Measurements from ENCODE around the gene MKS1. TPM values are rescaled to one million over a fixed set of nuclear protein-coding genes. Genes with fewer than 3 reads are reported as not detected.

The MKS1 gene
- total RNA-seq, 3 donors from 2014 or later: 8.0 to 21.1 (median 15.1) TPM

DNA sequence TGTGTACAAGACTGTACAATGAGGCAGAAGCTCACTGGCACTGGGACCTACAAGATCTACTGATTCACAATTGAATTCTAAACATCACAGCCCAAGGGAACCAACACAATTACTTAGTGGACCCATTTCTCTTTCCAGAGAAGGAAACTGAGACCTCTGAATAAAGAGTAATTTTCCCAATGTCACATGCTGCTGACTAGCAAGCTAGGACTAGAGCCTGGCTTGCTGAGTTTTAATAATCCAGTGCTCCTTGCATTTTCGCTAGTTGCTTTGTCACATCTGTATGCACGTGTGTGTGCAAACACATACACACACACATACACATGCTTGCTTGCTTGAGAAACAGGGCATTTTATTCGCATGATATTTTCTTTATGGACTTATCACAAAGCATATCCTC, 15.5 kb upstream of the MKS1 start:
- H3K36me3 ChIP-seq: no peaks in the 10 kb centered on the region
- TF ChIP-seq POLR2A (IDR thresholded peaks at IDR 0.05) (no peak), POLR2AphosphoS5 (IDR thresholded peaks at IDR 0.05) (no peak)
- TF ChIP-seq, protein P1, sequence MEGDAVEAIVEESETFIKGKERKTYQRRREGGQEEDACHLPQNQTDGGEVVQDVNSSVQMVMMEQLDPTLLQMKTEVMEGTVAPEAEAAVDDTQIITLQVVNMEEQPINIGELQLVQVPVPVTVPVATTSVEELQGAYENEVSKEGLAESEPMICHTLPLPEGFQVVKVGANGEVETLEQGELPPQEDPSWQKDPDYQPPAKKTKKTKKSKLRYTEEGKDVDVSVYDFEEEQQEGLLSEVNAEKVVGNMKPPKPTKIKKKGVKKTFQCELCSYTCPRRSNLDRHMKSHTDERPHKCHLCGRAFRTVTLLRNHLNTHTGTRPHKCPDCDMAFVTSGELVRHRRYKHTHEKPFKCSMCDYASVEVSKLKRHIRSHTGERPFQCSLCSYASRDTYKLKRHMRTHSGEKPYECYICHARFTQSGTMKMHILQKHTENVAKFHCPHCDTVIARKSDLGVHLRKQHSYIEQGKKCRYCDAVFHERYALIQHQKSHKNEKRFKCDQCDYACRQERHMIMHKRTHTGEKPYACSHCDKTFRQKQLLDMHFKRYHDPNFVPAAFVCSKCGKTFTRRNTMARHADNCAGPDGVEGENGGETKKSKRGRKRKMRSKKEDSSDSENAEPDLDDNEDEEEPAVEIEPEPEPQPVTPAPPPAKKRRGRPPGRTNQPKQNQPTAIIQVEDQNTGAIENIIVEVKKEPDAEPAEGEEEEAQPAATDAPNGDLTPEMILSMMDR (IDR thresholded peaks at IDR 0.05): no peak
- intact Hi-C loops (cut with DNase I; ENCODE audit: low total_unique reads): no loop called here
- H3K9me3 ChIP-seq: no peaks in the 10 kb centered on the region
- H3K4me1 ChIP-seq: no peaks in the 10 kb centered on the region
- H3K27ac ChIP-seq: no peak overlapping the region
- no peak overlapping the region for H3K4me3 ChIP-seq
- no peak for DNase-seq (ENCODE audit: low spot score in 2 of 2)
- no peaks in the 10 kb centered on the region for H3K27me3 ChIP-seq

DNA sequence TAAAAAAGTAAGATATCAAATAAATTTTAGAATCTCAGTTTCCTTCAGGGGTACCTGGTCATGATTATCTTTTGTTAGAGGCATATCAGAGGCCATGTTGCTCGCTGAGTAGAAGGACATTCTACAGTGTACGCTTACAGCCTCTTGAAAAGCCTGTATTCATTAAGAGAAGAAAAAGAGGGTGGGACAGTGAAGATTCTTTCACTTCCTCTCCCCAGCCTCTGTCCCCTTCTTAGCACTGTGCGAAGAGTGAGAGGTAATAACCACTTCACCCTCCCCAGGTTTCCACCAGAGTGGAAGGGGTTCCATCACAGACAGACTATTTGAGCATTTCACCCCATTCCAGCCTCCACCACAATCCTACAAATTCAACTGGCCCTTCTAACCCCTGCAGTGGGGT, 14.5 kb upstream of the MKS1 start:
- DNase-seq (ENCODE audit: low spot score in 2 of 2): no peak
- H3K4me3 ChIP-seq: no peak overlapping the region
- TF ChIP-seq POLR2A (IDR thresholded peaks at IDR 0.05) (no peak), POLR2AphosphoS5 (IDR thresholded peaks at IDR 0.05) (no peak)
- TF ChIP-seq, protein P1 (IDR thresholded peaks at IDR 0.05): no peak
- H3K9me3 ChIP-seq: no peaks in the 10 kb centered on the region
- no peaks in the 10 kb centered on the region for H3K27me3 ChIP-seq
- no peak overlapping the region for H3K27ac ChIP-seq
- intact Hi-C loops (cut with DNase I; ENCODE audit: low total_unique reads): no loop called here
- no peaks in the 10 kb centered on the region for H3K4me1 ChIP-seq
- H3K36me3 ChIP-seq: no peaks in the 10 kb centered on the region

DNA sequence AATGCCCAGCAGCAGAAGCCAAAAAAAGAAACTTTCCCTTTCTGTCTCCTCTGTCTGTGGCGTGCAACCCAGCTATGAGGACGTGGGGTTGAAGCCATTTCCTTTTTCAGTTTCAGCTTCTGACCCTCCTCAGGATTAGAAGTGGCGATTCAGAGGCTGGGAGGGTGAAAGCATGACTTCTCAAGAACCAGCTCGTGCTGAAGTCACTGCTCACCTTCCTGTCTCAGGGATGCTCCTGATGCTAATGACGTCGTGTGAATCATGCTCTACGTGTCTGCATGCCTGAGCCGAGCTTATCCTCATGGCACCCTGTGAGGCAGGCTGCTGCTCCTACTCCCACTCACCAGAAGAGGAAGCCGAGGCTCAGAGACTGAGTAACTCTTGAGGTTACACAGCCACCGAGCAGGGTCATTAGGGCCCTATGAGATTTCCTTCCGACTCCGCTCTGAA, 13.7 kb upstream of the MKS1 start:
- Histone ChIP-seq H3K36me3 (no peaks in the 10 kb centered on the region), H3K4me3 (no peak overlapping the region), H3K9me3 (no peaks in the 10 kb centered on the region), H3K4me1 (no peaks in the 10 kb centered on the region), H3K27ac (no peak overlapping the region), H3K27me3 (no peaks in the 10 kb centered on the region)
- intact Hi-C loops (cut with DNase I; ENCODE audit: low total_unique reads): no loop called here
- no peak for DNase-seq (ENCODE audit: low spot score in 2 of 2)
- TF ChIP-seq, protein P1 (IDR thresholded peaks at IDR 0.05): no peak

DNA sequence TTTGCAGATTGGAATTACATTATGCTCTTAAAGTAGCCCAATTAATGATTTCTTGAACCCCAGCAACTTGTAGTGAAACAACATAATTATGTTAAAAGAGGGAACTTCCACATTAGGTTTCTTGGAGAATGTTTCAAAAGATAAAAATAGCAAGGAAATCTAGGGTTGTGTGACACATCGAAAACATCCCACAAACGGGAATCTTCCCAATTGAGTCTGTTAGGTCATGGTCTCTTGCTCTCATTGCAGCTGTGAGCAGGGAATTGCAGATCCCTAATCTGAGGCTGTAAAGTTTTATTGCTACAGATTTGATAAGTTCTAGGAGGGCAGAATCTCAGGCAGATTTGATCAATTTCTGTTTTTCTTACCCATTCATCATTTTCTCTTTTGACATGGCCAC, 12.6 kb upstream of the MKS1 start:
- no peak overlapping the region for H3K27ac ChIP-seq
- no peak for DNase-seq (ENCODE audit: low spot score in 2 of 2)
- no peaks in the 10 kb centered on the region for H3K27me3 ChIP-seq
- no peaks in the 10 kb centered on the region for H3K9me3 ChIP-seq
- TF ChIP-seq POLR2AphosphoS5 (IDR thresholded peaks at IDR 0.05) (no peak), POLR2A (IDR thresholded peaks at IDR 0.05) (no peak)
- no peak overlapping the region for H3K4me3 ChIP-seq
- intact Hi-C loops (cut with DNase I; ENCODE audit: low total_unique reads): no loop called here
- no peaks in the 10 kb centered on the region for H3K4me1 ChIP-seq
- no peaks in the 10 kb centered on the region for H3K36me3 ChIP-seq

DNA sequence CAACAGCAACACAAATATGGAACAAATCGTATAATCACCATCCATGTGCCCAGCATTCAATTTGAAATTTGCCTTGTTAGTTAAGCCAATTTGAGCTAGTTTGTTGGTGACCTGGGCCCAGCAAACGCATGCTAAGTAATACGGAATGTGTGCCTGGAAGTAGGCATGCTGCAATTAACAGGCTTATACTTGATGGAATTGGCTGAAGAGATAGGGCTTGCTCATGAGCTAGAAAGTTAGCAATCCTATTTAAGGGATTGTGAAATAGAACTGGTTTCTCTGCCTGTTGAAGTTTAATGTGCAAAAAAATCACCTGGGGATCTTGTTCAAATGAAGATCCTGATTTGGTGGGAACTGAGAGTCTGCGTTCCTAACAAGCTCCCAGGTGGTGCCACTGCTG, 10.8 kb upstream of the MKS1 start:
- Histone ChIP-seq H3K4me1 (no peaks in the 10 kb centered on the region), H3K27ac (no peak overlapping the region), H3K4me3 (no peak overlapping the region), H3K27me3 (no peaks in the 10 kb centered on the region), H3K36me3 (no peaks in the 10 kb centered on the region), H3K9me3 (no peaks in the 10 kb centered on the region)
- intact Hi-C loops (cut with DNase I; ENCODE audit: low total_unique reads): no loop called here
- no peak for DNase-seq (ENCODE audit: low spot score in 2 of 2)
- TF ChIP-seq POLR2A (IDR thresholded peaks at IDR 0.05) (no peak), POLR2AphosphoS5 (IDR thresholded peaks at IDR 0.05) (no peak)
- TF ChIP-seq, protein P1 (IDR thresholded peaks at IDR 0.05): no peak

DNA sequence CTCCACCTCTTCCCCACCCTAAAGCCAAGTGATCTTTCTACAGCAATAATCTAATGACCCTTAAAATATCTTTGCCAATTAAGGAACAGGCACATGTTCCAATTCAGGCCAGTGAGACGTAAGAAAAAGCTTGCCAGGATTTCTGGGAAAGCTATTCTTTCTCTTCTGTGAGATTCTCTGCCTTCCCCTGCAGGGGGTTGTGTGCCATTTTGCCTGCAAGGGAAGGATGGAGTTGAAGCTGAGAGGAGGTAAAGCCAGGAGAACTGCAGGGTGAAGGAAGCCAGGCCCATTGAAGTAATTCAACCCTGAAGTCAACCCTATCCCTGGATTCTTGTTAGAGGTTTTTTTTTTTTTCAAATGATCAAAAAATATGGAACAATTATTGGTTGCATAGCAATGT, 10.3 kb upstream of the MKS1 start:
- H3K27me3 ChIP-seq: peaks cover 0 to 1% of the 10 kb centered on the region in 2 donors
- H3K36me3 ChIP-seq: no peaks in the 10 kb centered on the region
- H3K4me1 ChIP-seq: no peaks in the 10 kb centered on the region
- DNase-seq (ENCODE audit: low spot score in 2 of 2): no peak
- H3K4me3 ChIP-seq: no peak overlapping the region
- TF ChIP-seq POLR2AphosphoS5 (IDR thresholded peaks at IDR 0.05) (no peak), POLR2A (IDR thresholded peaks at IDR 0.05) (no peak)
- TF ChIP-seq, protein P1 (IDR thresholded peaks at IDR 0.05): no peak
- no peak overlapping the region for H3K27ac ChIP-seq
- H3K9me3 ChIP-seq: no peaks in the 10 kb centered on the region
- intact Hi-C loops (cut with DNase I; ENCODE audit: low total_unique reads): no loop called here

All from breast epithelium (tissue), 4 donors.